Mesendoderm (in vitro differentiated cells): Measurements from ENCODE around the gene PDGFB.
A peak's percentile ranks its signal among the peaks of the same experiment; 100 is the strongest.

Source experiments
- DNase-seq: peaks from one replicate; pipeline ENCODE4 v3.0.0; 2013
- H2AK5ac ChIP-seq: 2 replicates; pipeline ENCODE4 v1.6.1; 2013; ENCODE audit warnings: low read length, inconsistent platforms
- H2BK120ac ChIP-seq: 2 replicates; pipeline ENCODE4 v1.6.1; 2013; ENCODE audit warnings: low read depth, mild to moderate bottlenecking, low read length, moderate library complexity, mixed read lengths
- H2BK15ac ChIP-seq: replicated peaks from 2 replicates; pipeline ENCODE4 v1.6.1; 2013; ENCODE audit warnings: low read depth, mild to moderate bottlenecking, moderate library complexity
- H2BK5ac ChIP-seq: 2 replicates; pipeline ENCODE4 v1.6.1; 2013; ENCODE audit warnings: low read length, inconsistent platforms
- H3K18ac ChIP-seq: 2 replicates; pipeline ENCODE4 v1.6.1; 2013; ENCODE audit warnings: mild to moderate bottlenecking, low read length, mixed read lengths
- H3K23ac ChIP-seq: one replicate; pipeline ENCODE4 v1.6.1; 2013; ENCODE audit warnings: low read length
- H3K27ac ChIP-seq: 2 replicates; pipeline ENCODE4 v1.5.1; 2013; ENCODE audit warnings: low read depth, mild to moderate bottlenecking, inconsistent platforms, low read length, moderate library complexity
- H3K27me3 ChIP-seq: 2 replicates; pipeline ENCODE4 v1.6.1; 2013; ENCODE audit warnings: low read length, control low read depth, mild to moderate bottlenecking, inconsistent platforms; ENCODE audit not compliant: insufficient read depth, poor library complexity
- H3K36me3 ChIP-seq: 2 replicates; pipeline ENCODE4 v1.6.1; 2013; ENCODE audit warnings: low read length, inconsistent platforms; ENCODE audit not compliant: control insufficient read depth, insufficient read depth
- H3K4ac ChIP-seq: one replicate; pipeline ENCODE4 v1.6.1; 2013; ENCODE audit warnings: low read depth, mild to moderate bottlenecking, low read length, moderate library complexity
- H3K4me1 ChIP-seq: 2 replicates; pipeline ENCODE4 v1.6.1; 2013; ENCODE audit warnings: low read depth, low read length, inconsistent platforms; ENCODE audit not compliant: control insufficient read depth
- H3K4me2 ChIP-seq: 2 replicates; pipeline ENCODE4 v1.6.1; 2013; ENCODE audit warnings: low read length
- H3K4me3 ChIP-seq: 2 replicates; pipeline ENCODE4 v1.5.1; 2013; ENCODE audit warnings: mild to moderate bottlenecking, low read length
- H3K56ac ChIP-seq: one replicate; pipeline ENCODE4 v1.6.1; 2013; ENCODE audit warnings: low read length
- H3K79me1 ChIP-seq: 2 replicates; pipeline ENCODE4 v1.6.1; 2013; ENCODE audit warnings: low read length, inconsistent platforms
- H3K79me2 ChIP-seq: 2 replicates; pipeline ENCODE4 v1.6.1; 2013; ENCODE audit warnings: mild to moderate bottlenecking, low read length; ENCODE audit not compliant: control insufficient read depth, insufficient read depth
- H3K9ac ChIP-seq: 2 replicates; pipeline ENCODE4 v1.6.1; 2013; ENCODE audit warnings: low read length, inconsistent platforms
- H4K5ac ChIP-seq: one replicate; pipeline ENCODE4 v1.6.1; 2013; ENCODE audit warnings: low read length
- H4K8ac ChIP-seq: one replicate; pipeline ENCODE4 v1.6.1; 2013; ENCODE audit warnings: low read depth, mild to moderate bottlenecking, control low read depth, low read length, moderate library complexity
- WGBS: extraction: QIAGEN DNeasy Blood & Tissue Kit; methylation state at CpG from one replicate; pipeline ENCODE4 v1.1.7; 2013; ENCODE audit warnings: low lambda C conversion rate, missing lambda C conversion rate; ENCODE audit not compliant: insufficient coverage; ENCODE audit errors: extremely low coverage; 5-methylcytosine and 5-hydroxymethylcytosine counted together

Gene PDGFB

GRCh38 chr22:39215426-39216142, 29.2 kb downstream of the PDGFB start:
- Histone ChIP-seq H3K18ac (no peak overlapping the region), H3K23ac (no peak overlapping the region), H2AK5ac (no peak overlapping the region), H3K4me3 (no peak overlapping the region), H3K79me2 (no peaks in the 10 kb centered on the region), H2BK120ac (no peak overlapping the region), H4K5ac (no peak overlapping the region), H2BK15ac (no peak overlapping the region), H2BK5ac (no peak overlapping the region), H3K27ac (no peak overlapping the region), H3K56ac (no peak overlapping the region), H3K4ac (no peak overlapping the region), H3K36me3 (no peaks in the 10 kb centered on the region), H3K4me2 (no peak overlapping the region), H3K4me1 (peaks cover 3% of the 10 kb centered on the region), H4K8ac (no peak overlapping the region), H3K79me1 (no peaks in the 10 kb centered on the region), H3K9ac (no peak overlapping the region), H3K27me3 (no peaks in the 10 kb centered on the region)
- WGBS: no CpG with 5 or more reads among the region's 14 CpGs
- DNase-seq: peak; percentile 64

GRCh38 chr22:39215070-39215396, 29.7 kb downstream of the PDGFB start:
- Histone ChIP-seq H3K23ac (no peak overlapping the region), H3K27ac (peak overlapping the region; percentile 46), H3K4me1 (peaks cover 3% of the 10 kb centered on the region), H2BK120ac (peak overlapping the region; percentile 45), H4K8ac (no peak overlapping the region), H3K4ac (no peak overlapping the region), H2BK5ac (no peak overlapping the region), H3K4me2 (no peak overlapping the region), H3K27me3 (no peaks in the 10 kb centered on the region), H2BK15ac (no peak overlapping the region), H3K79me1 (no peaks in the 10 kb centered on the region), H3K79me2 (no peaks in the 10 kb centered on the region), H3K18ac (no peak overlapping the region), H3K56ac (no peak overlapping the region), H2AK5ac (no peak overlapping the region), H3K9ac (no peak overlapping the region), H4K5ac (no peak overlapping the region), H3K4me3 (no peak overlapping the region), H3K36me3 (no peaks in the 10 kb centered on the region)
- WGBS: no CpG with 5 or more reads among the region's 6 CpGs
- no peak for DNase-seq

- no peak overlapping the region for H3K9ac ChIP-seq
- H3K56ac ChIP-seq: peak overlapping the region; percentile 62
- H3K79me2 ChIP-seq: no peaks in the 10 kb centered on the region
- peak overlapping the region; percentile 69 for H3K27ac ChIP-seq
- H3K27me3 ChIP-seq: no peaks in the 10 kb centered on the region
- no peak overlapping the region for H3K4me3 ChIP-seq
- H2AK5ac ChIP-seq: no peak overlapping the region
- no peaks in the 10 kb centered on the region for H3K79me1 ChIP-seq
- H4K5ac ChIP-seq: no peak overlapping the region
- no peak overlapping the region for H2BK5ac ChIP-seq
- no peak overlapping the region for H2BK120ac ChIP-seq
- peaks cover 3% of the 10 kb centered on the region for H3K4me1 ChIP-seq
- H3K18ac ChIP-seq: peak overlapping the region; percentile 2
- no peak overlapping the region for H4K8ac ChIP-seq
- H2BK15ac ChIP-seq: no peak overlapping the region
- peak overlapping the region; percentile 66 for H3K23ac ChIP-seq
- no peak overlapping the region for H3K4me2 ChIP-seq
- DNase-seq: peak; percentile 91
- no peaks in the 10 kb centered on the region for H3K36me3 ChIP-seq
- no peak overlapping the region for H3K4ac ChIP-seq
- no CpG with 5 or more reads among the region's 8 CpGs for WGBS
These were observed 30.3 kb downstream of the PDGFB start for GRCh38 chr22:39214383-39215069.

GRCh38 chr22:39214006-39214382, 30.8 kb downstream of the PDGFB start:
- Histone ChIP-seq H3K4me2 (no peak overlapping the region), H3K36me3 (no peaks in the 10 kb centered on the region), H3K27me3 (no peaks in the 10 kb centered on the region), H3K18ac (peak overlapping the region; percentile 2), H4K5ac (no peak overlapping the region), H3K4me3 (no peak overlapping the region), H3K23ac (peak overlapping the region; percentile 66), H2BK15ac (no peak overlapping the region), H3K9ac (peak overlapping the region; percentile 3), H3K4ac (peak overlapping the region; percentile 48), H2BK120ac (no peak overlapping the region), H2BK5ac (no peak overlapping the region), H4K8ac (no peak overlapping the region), H3K4me1 (peaks cover 3% of the 10 kb centered on the region), H3K56ac (peak overlapping the region; percentile 62), H2AK5ac (no peak overlapping the region), H3K79me2 (no peaks in the 10 kb centered on the region), H3K27ac (peak overlapping the region; percentile 38), H3K79me1 (no peaks in the 10 kb centered on the region)
- WGBS: no CpG with 5 or more reads among the region's 9 CpGs
- no peak for DNase-seq

- Histone ChIP-seq H2BK5ac (no peak overlapping the region), H3K79me1 (no peaks in the 10 kb centered on the region), H3K27ac (no peak overlapping the region), H2AK5ac (no peak overlapping the region), H3K4me2 (no peak overlapping the region), H3K23ac (no peak overlapping the region), H3K79me2 (no peaks in the 10 kb centered on the region), H3K4me1 (peaks cover 3% of the 10 kb centered on the region), H3K36me3 (no peaks in the 10 kb centered on the region), H3K27me3 (no peaks in the 10 kb centered on the region), H3K56ac (peak overlapping the region; percentile 49), H2BK120ac (no peak overlapping the region), H3K18ac (no peak overlapping the region), H3K9ac (no peak overlapping the region), H4K8ac (no peak overlapping the region), H3K4me3 (no peak overlapping the region), H3K4ac (no peak overlapping the region), H2BK15ac (no peak overlapping the region), H4K5ac (no peak overlapping the region)
- DNase-seq: peak; percentile 85
- no CpG with 5 or more reads among the region's 12 CpGs for WGBS
These were observed 31.9 kb downstream of the PDGFB start for GRCh38 chr22:39212721-39213376.
